Loucy (cell line): ENCODE results near the gene LRIG3.

Experiments
- EZH2phosphoT487 ChIP-seq: fragments of 200-600 bp; IDR thresholded peaks from 2 replicates; pipeline ENCODE4 v1.6.1; 2018; ENCODE audit warnings: antibody characterized with exemption, mild to moderate bottlenecking, moderate library complexity, borderline replicate concordance
- TF ChIP-seq, protein P1 (sequence below): fragments of 200-600 bp; sonication (generic); conservative IDR thresholded peaks from 2 replicates; pipeline ENCODE4 v1.5.1; 2014; ENCODE audit warnings: mild to moderate bottlenecking, antibody characterized with exemption, low read length

DNA sequence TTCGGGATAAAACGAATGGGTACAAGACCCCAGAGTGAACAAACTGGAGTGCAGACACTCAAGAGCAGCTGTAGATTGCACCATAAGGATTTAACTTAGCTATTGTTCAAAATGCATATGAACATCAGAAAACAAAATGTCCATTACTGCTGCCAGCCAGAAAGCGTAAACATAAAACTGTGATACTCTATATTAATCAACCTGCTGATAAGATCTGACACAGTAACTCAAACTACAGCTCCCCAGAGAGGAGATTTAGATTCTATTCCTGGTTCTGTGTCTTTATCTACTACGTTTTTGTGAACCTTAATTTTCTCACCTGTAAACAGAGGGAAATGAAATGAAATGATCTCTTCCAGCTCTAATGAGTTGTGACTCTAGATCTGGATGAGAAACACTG is 22.3 kb downstream of the LRIG3 start:
- TF ChIP-seq, protein P1, sequence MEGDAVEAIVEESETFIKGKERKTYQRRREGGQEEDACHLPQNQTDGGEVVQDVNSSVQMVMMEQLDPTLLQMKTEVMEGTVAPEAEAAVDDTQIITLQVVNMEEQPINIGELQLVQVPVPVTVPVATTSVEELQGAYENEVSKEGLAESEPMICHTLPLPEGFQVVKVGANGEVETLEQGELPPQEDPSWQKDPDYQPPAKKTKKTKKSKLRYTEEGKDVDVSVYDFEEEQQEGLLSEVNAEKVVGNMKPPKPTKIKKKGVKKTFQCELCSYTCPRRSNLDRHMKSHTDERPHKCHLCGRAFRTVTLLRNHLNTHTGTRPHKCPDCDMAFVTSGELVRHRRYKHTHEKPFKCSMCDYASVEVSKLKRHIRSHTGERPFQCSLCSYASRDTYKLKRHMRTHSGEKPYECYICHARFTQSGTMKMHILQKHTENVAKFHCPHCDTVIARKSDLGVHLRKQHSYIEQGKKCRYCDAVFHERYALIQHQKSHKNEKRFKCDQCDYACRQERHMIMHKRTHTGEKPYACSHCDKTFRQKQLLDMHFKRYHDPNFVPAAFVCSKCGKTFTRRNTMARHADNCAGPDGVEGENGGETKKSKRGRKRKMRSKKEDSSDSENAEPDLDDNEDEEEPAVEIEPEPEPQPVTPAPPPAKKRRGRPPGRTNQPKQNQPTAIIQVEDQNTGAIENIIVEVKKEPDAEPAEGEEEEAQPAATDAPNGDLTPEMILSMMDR = no peak
- no peak for TF ChIP-seq EZH2phosphoT487
